CD14-positive monocyte (primary cell): ENCODE results near the gene MED29. TPM values are rescaled to one million over a fixed set of nuclear protein-coding genes. Genes with fewer than 3 reads are reported as not detected.
A peak's percentile ranks its signal among the peaks of the same experiment; 100 is the strongest.

Source experiments
- DNase-seq, 3 donors: peaks; one replicate each; pipeline ENCODE4 v3.0.0-alpha.2; 2011 to 2022
- H2AFZ ChIP-seq: 2 replicates; pipeline ENCODE4 v1.6.0; 2012; ENCODE audit warnings: mild to moderate bottlenecking, low read depth, low read length, inconsistent platforms; ENCODE audit not compliant: insufficient read depth, poor library complexity, severe bottlenecking
- H3K27ac ChIP-seq, 2 donors: 1 replicate in 1 of 2; 2 replicates in 1 of 2; pipeline ENCODE4 v1.5.1; 2012 to 2013; ENCODE audit warnings: low read length in 2 of 2, control low read depth in 1 of 2, inconsistent platforms in 1 of 2, low read depth in 1 of 2, mild to moderate bottlenecking in 1 of 2
- H3K27me3 ChIP-seq, 2 donors: one replicate each; pipeline versions ENCODE4 v1.6.0 to v1.6.1; 2011 to 2013; ENCODE audit warnings: low read length in 2 of 2; ENCODE audit not compliant: control insufficient read depth in 2 of 2, insufficient read depth in 2 of 2
- H3K36me3 ChIP-seq, 2 donors: replicated peaks in 1 of 2; 1 replicate in 1 of 2; 2 replicates in 1 of 2; pipeline versions ENCODE4 v1.5.1 to v1.6.1; 2012 to 2013; ENCODE audit warnings: low read length in 2 of 2, control low read depth in 1 of 2, inconsistent platforms in 1 of 2, mild to moderate bottlenecking in 1 of 2; ENCODE audit not compliant: insufficient read depth in 2 of 2, control insufficient read depth in 1 of 2
- H3K4me1 ChIP-seq, 2 donors: 1 replicate in 1 of 2; 2 replicates in 1 of 2; pipeline versions ENCODE4 v1.5.1 to v1.6.1; 2012 to 2013; ENCODE audit warnings: low read length in 2 of 2, control low read depth in 1 of 2, inconsistent platforms in 1 of 2, mild to moderate bottlenecking in 1 of 2, moderate library complexity in 1 of 2; ENCODE audit not compliant: insufficient read depth in 2 of 2, control insufficient read depth in 1 of 2
- H3K4me2 ChIP-seq: replicated peaks from 2 replicates; pipeline ENCODE3; 2012; ENCODE audit warnings: low read length, moderate library complexity, mild to moderate bottlenecking; ENCODE audit not compliant: poor library complexity, severe bottlenecking; ENCODE audit errors: extremely low read depth
- H3K4me3 ChIP-seq, 3 experiments: fragments of 200-600 bp in 1 of 3; sonication (generic) in 1 of 3; replicated peaks in 1 of 3; 1 replicate in 2 of 3; 2 replicates in 1 of 3; pipeline ENCODE4 v1.5.1; 2011 to 2013; ENCODE audit warnings: low read length in 3 of 3, mild to moderate bottlenecking in 3 of 3, control low read depth in 2 of 3, low read depth in 2 of 3, inconsistent platforms in 1 of 3, moderate library complexity in 1 of 3
- H3K79me2 ChIP-seq: 2 replicates; pipeline ENCODE4 v1.6.0; 2012; ENCODE audit warnings: mild to moderate bottlenecking, control low read depth, inconsistent platforms, low read length, moderate library complexity; ENCODE audit not compliant: insufficient read depth
- H3K9ac ChIP-seq: 2 replicates; pipeline ENCODE4 v1.6.0; 2017; ENCODE audit warnings: low read length, mild to moderate bottlenecking; ENCODE audit not compliant: insufficient read depth, poor library complexity, severe bottlenecking
- H3K9me3 ChIP-seq, 2 donors: replicated peaks in 1 of 2; 1 replicate in 1 of 2; 2 replicates in 1 of 2; pipeline versions ENCODE4 v1.5.1 to v1.6.1; 2012 to 2013; ENCODE audit warnings: low read length in 2 of 2, control low read depth in 1 of 2; ENCODE audit not compliant: control insufficient read depth in 1 of 2, insufficient read depth in 1 of 2
- H4K20me1 ChIP-seq: 2 replicates; pipeline ENCODE4 v1.6.0; 2012; ENCODE audit warnings: mild to moderate bottlenecking, low read length, control low read depth, moderate library complexity; ENCODE audit not compliant: insufficient read depth
- H3K27ac Mint-ChIP-seq, 7 donors: one replicate each; pipeline ENCODE4 v1.8.0; 2020; ENCODE audit warnings: mild to moderate bottlenecking in 7 of 7, mixed read lengths in 7 of 7, moderate library complexity in 6 of 7, inconsistent platforms in 2 of 7
- H3K27me3 Mint-ChIP-seq, 3 donors: one replicate each; pipeline ENCODE4 v1.8.0; 2021 to 2022; ENCODE audit warnings: low read depth in 3 of 3, mild to moderate bottlenecking in 3 of 3, mixed read lengths in 3 of 3, moderate library complexity in 3 of 3, inconsistent platforms in 1 of 3
- H3K36me3 Mint-ChIP-seq, 2 donors: one replicate each; pipeline ENCODE4 v1.8.0; 2020; ENCODE audit warnings: mixed read lengths in 2 of 2, inconsistent platforms in 1 of 2, mild to moderate bottlenecking in 1 of 2
- H3K4me1 Mint-ChIP-seq: one replicate; pipeline ENCODE4 v1.8.0; 2020; ENCODE audit warnings: mild to moderate bottlenecking, mixed read lengths
- H3K4me3 Mint-ChIP-seq, 2 donors: one replicate each; pipeline ENCODE4 v1.8.0; 2020; ENCODE audit warnings: mild to moderate bottlenecking in 2 of 2, mixed read lengths in 2 of 2, moderate library complexity in 1 of 2
- H3K9me3 Mint-ChIP-seq, 7 donors: one replicate each; pipeline ENCODE4 v1.8.0; 2020 to 2022; ENCODE audit warnings: mixed read lengths in 7 of 7, mild to moderate bottlenecking in 6 of 7, moderate library complexity in 6 of 7, inconsistent platforms in 2 of 7
- CTCF ChIP-seq: fragments of 200-600 bp; IDR thresholded peaks from one replicate; pipeline ENCODE4 v1.8.0; 2022; ENCODE audit warnings: antibody characterized with exemption, mild to moderate bottlenecking
- WGBS: methylation state at CpG from one replicate; pipeline ENCODE4 v1.1.5; 2013; ENCODE audit warnings: missing lambda C conversion rate; ENCODE audit not compliant: insufficient coverage; 5-methylcytosine and 5-hydroxymethylcytosine counted together
- intact Hi-C, 2 donors: fragments of 100-400 bp; cut with micrococcal nuclease; formaldehyde crosslinking; loops; one replicate each; pipeline versions ENCODE4 v1.15.0 to v1.15.1; 2023
- polyA plus RNA-seq, 3 donors: library from polyadenylated mRNA; depleted of rRNA in 1 of 3; unstranded in 2 of 3; stranded (reverse) in 1 of 3; fragments of 300-500 nt in 2 of 3; fragments of >200 nt in 1 of 3; fragmentation: Illumina TruSeq in 2 of 3; gene quantifications; 1 replicate in 2 of 3; 2 replicates in 1 of 3; pipeline ENCODE4 v1.2.3, GENCODE V29; 2012 to 2021

The MED29 gene
- polyA plus RNA-seq, 3 donors: 35.8 to 38.2 (median 37.0) TPM

GRCh38 chr19:39417463-39418181, 26.4 kb downstream of the MED29 start:
- Histone ChIP-seq H3K79me2 (peaks cover 6% of the 10 kb centered on the region), H2AFZ (no peak overlapping the region), H3K27ac (no peak overlapping the region), H3K27me3 (no peaks in the 10 kb centered on the region), H3K4me2 (no peak overlapping the region), H4K20me1 (peaks cover 59% of the 10 kb centered on the region), H3K4me3 (no peak overlapping the region), H3K36me3 (peaks cover 10 to 40% of the 10 kb centered on the region in 2 donors), H3K4me1 (peaks cover 15 to 16% of the 10 kb centered on the region in 2 donors), H3K9ac (no peak overlapping the region), H3K9me3 (no peaks in the 10 kb centered on the region)
- Mint-ChIP-seq H3K36me3 (peaks cover 33 to 50% of the 10 kb centered on the region in 2 donors), H3K4me1 (peaks cover 15% of the 10 kb centered on the region), H3K4me3 (no peak overlapping the region), H3K27ac (peak overlapping the region in 2 of 7 donors; percentile 48 to 66), H3K27me3 (peaks cover 2 to 8% (median 5%) of the 10 kb centered on the region in 3 donors), H3K9me3 (peaks cover 0 to 6% (median 0%) of the 10 kb centered on the region in 7 donors)
- intact Hi-C loops: no loop called here
- WGBS: 64% methylated on average over 14 of the region's 30 CpGs
- peak in 1 of 3 donors; percentile 38 for DNase-seq
- no peak for TF ChIP-seq CTCF

DNA sequence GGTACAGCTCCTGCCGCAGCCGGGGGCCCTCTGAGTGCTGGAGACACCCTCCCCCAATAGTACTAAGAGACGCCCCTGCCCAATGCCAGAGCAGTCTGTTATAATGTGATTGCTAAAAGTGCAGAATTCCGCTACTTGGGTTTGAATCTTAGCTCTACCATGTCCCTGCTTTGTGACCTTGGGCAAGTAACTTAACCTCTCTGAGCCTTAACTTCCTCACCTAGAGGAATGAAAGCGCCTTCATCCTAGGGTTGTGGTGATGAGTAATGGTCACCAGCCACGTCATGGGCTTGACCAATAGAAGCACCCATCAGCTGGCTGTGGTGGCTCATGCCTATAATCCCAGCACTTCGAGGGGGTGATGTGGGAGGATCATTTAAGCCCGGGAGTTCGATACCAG, 27.8 kb downstream of the MED29 start:
- Histone ChIP-seq H3K4me2 (no peak overlapping the region), H3K4me1 (peaks cover 3 to 5% of the 10 kb centered on the region in 2 donors), H3K27ac (no peak overlapping the region), H2AFZ (no peak overlapping the region), H3K79me2 (no peaks in the 10 kb centered on the region), H3K36me3 (peaks cover 22 to 54% of the 10 kb centered on the region in 2 donors), H4K20me1 (peaks cover 52% of the 10 kb centered on the region), H3K9ac (no peak overlapping the region), H3K9me3 (no peaks in the 10 kb centered on the region), H3K4me3 (no peak overlapping the region), H3K27me3 (no peaks in the 10 kb centered on the region)
- peaks cover 10% of the 10 kb centered on the region for H3K4me1 Mint-ChIP-seq
- DNase-seq: peak in 1 of 3 donors; percentile 65
- H3K36me3 Mint-ChIP-seq: peaks cover 41 to 61% of the 10 kb centered on the region in 2 donors
- intact Hi-C loops: no loop called here
- H3K27ac Mint-ChIP-seq: peak overlapping the region in 3 of 7 donors; percentile 21 to 35 (median 35)
- 80% methylated on average over 3 of the region's 9 CpGs for WGBS
- TF ChIP-seq CTCF: no peak
- peaks cover 0 to 4% (median 0%) of the 10 kb centered on the region in 7 donors for H3K9me3 Mint-ChIP-seq
- H3K4me3 Mint-ChIP-seq: no peak overlapping the region
- peaks cover under 1 to 4% (median under 1%) of the 10 kb centered on the region in 3 donors for H3K27me3 Mint-ChIP-seq
